Measurements from ENCODE around the gene SPATA2L. TPM values are rescaled to one million over a fixed set of nuclear protein-coding genes. Genes with fewer than 3 reads are reported as not detected.

The SPATA2L gene
- total and polyA plus RNA-seq, 7 experiments from 2014 or later: 7.0 to 32.2 (median 12.0) TPM

DNA sequence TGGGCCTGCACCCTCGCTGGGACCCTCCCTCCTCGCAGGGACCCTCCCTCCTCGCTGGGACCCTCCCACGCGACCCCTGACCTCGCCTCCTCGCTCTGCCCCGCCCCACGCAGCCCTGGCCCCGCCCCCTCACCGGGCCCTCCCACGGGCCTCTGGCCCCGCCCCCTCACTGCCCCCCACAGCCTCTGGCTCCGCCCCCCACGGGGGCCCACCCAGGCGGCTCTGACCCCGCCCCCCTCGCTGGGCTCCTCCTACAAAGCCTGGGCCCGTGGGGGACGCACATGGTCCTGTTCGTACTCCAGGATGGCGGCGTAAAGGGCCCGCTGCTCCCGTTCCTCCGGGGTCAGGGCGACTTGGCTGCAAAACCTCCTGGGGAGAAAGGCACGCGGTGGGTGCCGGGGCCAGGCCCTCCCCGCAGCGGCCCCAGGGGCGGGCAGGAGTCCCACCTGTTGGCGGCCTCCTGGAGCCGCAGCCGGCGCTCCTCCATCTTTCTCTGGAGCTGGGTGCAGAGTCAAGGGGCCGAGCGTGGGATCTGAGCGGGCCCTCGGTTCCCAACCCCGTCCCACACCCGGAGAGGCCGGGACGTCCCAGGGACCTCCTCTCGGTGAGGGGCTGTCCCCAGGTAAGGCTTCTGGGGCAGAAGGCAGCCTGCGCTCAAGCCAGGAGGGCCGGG is 10.2 kb upstream of the SPATA2L start:
- Histone ChIP-seq H3K27ac (ENCODE audit: low read depth, low read length) (peak overlapping the region; percentile 58), H3K36me3 (ENCODE audit: control insufficient read depth in 2 of 3, insufficient read depth in 3 of 3, low read length in 3 of 3) (peaks cover 0 to 4% (median 0%) of the 10 kb centered on the region in 3 experiments), H3K4me1 (ENCODE audit: control insufficient read depth in 2 of 2, insufficient read depth in 2 of 2, low read length in 2 of 2) (peaks cover 0 to 7% of the 10 kb centered on the region in 2 donors), H3K4me3 (ENCODE audit: low read length) (peak overlapping the region; percentile 47), H3K9me3 (ENCODE audit: control insufficient read depth in 2 of 3, low read length in 3 of 3) (no peaks in the 10 kb centered on the region), H3K27me3 (ENCODE audit: control insufficient read depth in 2 of 2, insufficient read depth in 2 of 2, low read length in 2 of 2) (no peaks in the 10 kb centered on the region)
- Mint-ChIP-seq H3K4me3 (peak overlapping the region in 7 of 10 donors; percentile 42 to 78 (median 68)), H3K9me3 (no peaks in the 10 kb centered on the region), H3K27ac (peak overlapping the region in 1 of 9 donors; percentile 29), H3K36me3 (peaks cover 0 to 5% (median 0%) of the 10 kb centered on the region in 5 donors), H3K27me3 (no peaks in the 10 kb centered on the region), H3K4me1 (peaks cover 0 to 7% (median 3%) of the 10 kb centered on the region in 7 donors)
- ATAC-seq: peak; percentile 96
- peak; percentile 48 to 86 (median 62) for DNase-seq
- CTCF ChIA-PET: no interaction called here
- intact Hi-C loops (cut with micrococcal nuclease): loop anchor here (1.0 kb wide), 2 partner anchors 9 to 10 kb away; partner anchors contain the start of gene ZNF276 (in 2 of the 2)
- POLR2A ChIA-PET: interaction anchor here (1.0 to 4.0 kb wide), 4 partner anchors 9 to 26 kb away, joined by 3 to 22 read pairs (median 6); partner anchors contain the start of gene VPS9D1

DNA sequence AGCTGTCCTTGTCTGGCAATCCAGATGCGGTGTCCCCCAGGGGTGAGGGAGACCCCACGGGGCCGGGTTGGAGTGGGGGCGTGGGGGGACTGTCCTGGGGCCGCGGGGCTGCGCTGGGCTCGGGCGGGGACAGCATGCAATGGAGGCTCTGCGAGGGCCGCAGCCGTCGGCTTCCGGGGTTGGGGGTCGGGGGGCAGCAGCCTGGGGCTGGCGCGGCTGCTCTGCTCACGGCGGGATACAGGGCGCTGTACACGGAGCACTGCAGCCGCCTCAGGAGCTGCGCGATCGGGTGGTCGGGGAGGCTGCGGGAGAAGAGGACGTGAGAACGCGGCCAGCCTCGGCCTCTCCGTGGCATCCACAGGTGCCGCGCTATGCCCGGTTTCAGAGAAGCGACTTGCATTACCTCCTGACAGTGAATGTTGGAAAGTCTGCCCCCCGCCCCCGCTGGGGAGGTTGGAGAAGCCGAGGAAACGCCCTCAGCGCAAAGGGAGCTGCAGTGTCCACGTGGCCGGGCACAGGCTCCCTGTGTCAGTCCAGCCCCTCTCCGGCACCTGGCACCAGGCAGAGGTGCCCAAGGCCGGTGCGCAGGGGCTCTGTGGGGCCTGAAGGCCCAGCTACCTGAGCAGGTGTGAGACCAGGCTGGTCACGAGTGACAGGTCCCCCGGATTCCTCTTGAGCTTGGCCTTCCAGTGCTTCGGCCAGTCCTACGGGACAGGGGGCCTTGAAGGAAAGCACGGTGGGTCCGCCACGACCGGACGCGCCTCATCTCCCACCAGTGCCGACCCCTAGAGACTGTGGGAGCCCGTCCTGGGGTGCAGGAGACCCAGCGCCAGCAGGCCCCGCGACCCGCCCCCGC is 9.4 kb upstream of the SPATA2L start:
- peaks cover 0 to 5% (median 0%) of the 10 kb centered on the region in 5 donors for H3K36me3 Mint-ChIP-seq
- ChIA-PET CTCF (interaction anchor here (1.3 kb wide), 2 partner anchors 13 to 84 kb away, joined by 3 to 6 read pairs; no protein-coding TSS in a partner anchor), POLR2A (interaction anchor here (1.3 to 1.4 kb wide), 2 partner anchors 13 to 31 kb away, joined by 3 to 9 read pairs; no protein-coding TSS in a partner anchor)
- DNase-seq (no peak), ATAC-seq (no peak)
- Histone ChIP-seq H3K4me3 (ENCODE audit: low read length) (no peak overlapping the region), H3K4me1 (ENCODE audit: control insufficient read depth in 2 of 2, insufficient read depth in 2 of 2, low read length in 2 of 2) (peaks cover 0 to 11% of the 10 kb centered on the region in 2 donors), H3K27ac (ENCODE audit: low read depth, low read length) (no peak overlapping the region), H3K36me3 (ENCODE audit: control insufficient read depth in 2 of 3, insufficient read depth in 3 of 3, low read length in 3 of 3) (no peaks in the 10 kb centered on the region), H3K9me3 (ENCODE audit: control insufficient read depth in 2 of 3, low read length in 3 of 3) (no peaks in the 10 kb centered on the region), H3K27me3 (ENCODE audit: control insufficient read depth in 2 of 2, insufficient read depth in 2 of 2, low read length in 2 of 2) (no peaks in the 10 kb centered on the region)
- H3K4me3 Mint-ChIP-seq: peak overlapping the region in 2 of 10 donors; percentile 21 to 78
- intact Hi-C loops (cut with micrococcal nuclease): loop anchor here (1.0 kb wide), 2 partner anchors 9 to 10 kb away; partner anchors contain the start of gene ZNF276 (in 2 of the 2)
- H3K27ac Mint-ChIP-seq: no peak overlapping the region
- H3K9me3 Mint-ChIP-seq: no peaks in the 10 kb centered on the region
- peaks cover 2 to 13% (median 6%) of the 10 kb centered on the region in 7 donors for H3K4me1 Mint-ChIP-seq
- H3K27me3 Mint-ChIP-seq: no peaks in the 10 kb centered on the region

DNA sequence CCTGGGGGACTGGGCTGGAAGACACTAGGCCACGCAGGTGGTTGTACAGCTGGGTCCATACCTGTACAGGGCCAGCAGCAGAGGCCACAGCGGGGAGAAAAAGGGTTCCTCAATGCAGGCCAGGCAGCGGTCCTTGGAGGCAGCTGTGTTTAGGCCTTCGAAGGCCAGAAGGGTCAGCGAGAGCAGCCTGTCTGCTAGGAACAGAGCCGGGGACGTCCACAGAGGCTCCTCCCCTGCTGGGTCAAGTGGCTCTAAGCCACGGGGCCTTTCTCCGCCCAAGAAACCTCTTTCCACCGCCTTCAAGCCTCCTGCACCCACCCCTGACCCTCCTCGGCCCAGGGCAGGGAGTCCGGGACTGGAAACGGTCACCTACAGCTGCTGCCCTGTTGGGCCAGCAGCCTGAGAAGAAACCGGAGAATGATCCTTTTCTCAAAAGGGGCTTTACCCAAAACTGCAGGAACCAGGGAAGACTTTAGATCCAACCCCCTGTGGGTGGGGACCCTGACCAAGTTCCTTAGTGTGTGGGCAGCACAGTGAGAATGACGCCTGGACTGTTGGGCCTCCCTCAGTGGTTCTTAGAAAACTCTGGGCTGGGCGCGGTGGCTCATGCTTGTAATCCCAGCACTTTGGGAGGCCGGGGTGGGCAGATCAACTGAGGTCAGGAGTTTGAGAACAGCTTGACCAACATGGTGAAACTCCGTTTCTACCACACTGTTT is 8.4 kb upstream of the SPATA2L start:
- no peaks in the 10 kb centered on the region for H3K27me3 ChIP-seq (ENCODE audit: control insufficient read depth in 2 of 2, insufficient read depth in 2 of 2, low read length in 2 of 2)
- H3K27me3 Mint-ChIP-seq: no peaks in the 10 kb centered on the region
- H3K4me3 Mint-ChIP-seq: peak overlapping the region in 6 of 10 donors; percentile 21 to 66 (median 52)
- no peaks in the 10 kb centered on the region for H3K9me3 ChIP-seq (ENCODE audit: control insufficient read depth in 2 of 3, low read length in 3 of 3)
- peaks cover 0 to 4% (median 0%) of the 10 kb centered on the region in 5 donors for H3K36me3 Mint-ChIP-seq
- no peaks in the 10 kb centered on the region for H3K36me3 ChIP-seq (ENCODE audit: control insufficient read depth in 2 of 3, insufficient read depth in 3 of 3, low read length in 3 of 3)
- no peak overlapping the region for H3K27ac ChIP-seq (ENCODE audit: low read depth, low read length)
- ChIA-PET POLR2A (interaction anchor here (1.3 to 1.4 kb wide), 2 partner anchors 14 to 32 kb away, joined by 3 to 9 read pairs; no protein-coding TSS in a partner anchor), CTCF (interaction anchor here (1.1 to 1.3 kb wide), 3 partner anchors 14 to 85 kb away, joined by 3 to 6 read pairs (median 3); no protein-coding TSS in a partner anchor)
- no peak overlapping the region for H3K27ac Mint-ChIP-seq
- intact Hi-C loops (cut with micrococcal nuclease): loop anchor here in 1 of 2 donors (10.0 kb wide), 1 partner anchor 465 kb away; no protein-coding TSS in a partner anchor
- DNase-seq (no peak), ATAC-seq (no peak)
- peaks cover 4 to 15% (median 8%) of the 10 kb centered on the region in 7 donors for H3K4me1 Mint-ChIP-seq
- no peaks in the 10 kb centered on the region for H3K9me3 Mint-ChIP-seq
- peaks cover 0 to 12% of the 10 kb centered on the region in 2 donors for H3K4me1 ChIP-seq (ENCODE audit: control insufficient read depth in 2 of 2, insufficient read depth in 2 of 2, low read length in 2 of 2)
- H3K4me3 ChIP-seq (ENCODE audit: low read length): no peak overlapping the region

GRCh38 chr16:89709166-89709565 is 7.7 kb upstream of the SPATA2L start:
- Mint-ChIP-seq H3K9me3 (no peaks in the 10 kb centered on the region), H3K4me1 (peaks cover 4 to 15% (median 7%) of the 10 kb centered on the region in 7 donors), H3K27ac (no peak overlapping the region), H3K27me3 (no peaks in the 10 kb centered on the region), H3K4me3 (no peak overlapping the region), H3K36me3 (no peaks in the 10 kb centered on the region)
- ChIA-PET CTCF (interaction anchor here (0.7 to 6.8 kb wide), 4 partner anchors 9 to 151 kb away, joined by 3 to 138 read pairs (median 3); no protein-coding TSS in a partner anchor), POLR2A (interaction anchor here (1.0 to 1.4 kb wide), 2 partner anchors 8 to 14 kb away, joined by 3 to 6 read pairs; no protein-coding TSS in a partner anchor)
- Histone ChIP-seq H3K9me3 (ENCODE audit: control insufficient read depth in 2 of 3, low read length in 3 of 3) (no peaks in the 10 kb centered on the region), H3K27ac (ENCODE audit: low read depth, low read length) (no peak overlapping the region), H3K36me3 (ENCODE audit: control insufficient read depth in 2 of 3, insufficient read depth in 3 of 3, low read length in 3 of 3) (no peaks in the 10 kb centered on the region), H3K27me3 (ENCODE audit: control insufficient read depth in 2 of 2, insufficient read depth in 2 of 2, low read length in 2 of 2) (no peaks in the 10 kb centered on the region), H3K4me3 (ENCODE audit: low read length) (no peak overlapping the region), H3K4me1 (ENCODE audit: control insufficient read depth in 2 of 2, insufficient read depth in 2 of 2, low read length in 2 of 2) (peaks cover 0 to 12% of the 10 kb centered on the region in 2 donors)
- ATAC-seq (no peak), DNase-seq (no peak)
- intact Hi-C loops (cut with micrococcal nuclease): loop anchor here in 1 of 2 donors (10.0 kb wide), 1 partner anchor 464 kb away; no protein-coding TSS in a partner anchor

DNA sequence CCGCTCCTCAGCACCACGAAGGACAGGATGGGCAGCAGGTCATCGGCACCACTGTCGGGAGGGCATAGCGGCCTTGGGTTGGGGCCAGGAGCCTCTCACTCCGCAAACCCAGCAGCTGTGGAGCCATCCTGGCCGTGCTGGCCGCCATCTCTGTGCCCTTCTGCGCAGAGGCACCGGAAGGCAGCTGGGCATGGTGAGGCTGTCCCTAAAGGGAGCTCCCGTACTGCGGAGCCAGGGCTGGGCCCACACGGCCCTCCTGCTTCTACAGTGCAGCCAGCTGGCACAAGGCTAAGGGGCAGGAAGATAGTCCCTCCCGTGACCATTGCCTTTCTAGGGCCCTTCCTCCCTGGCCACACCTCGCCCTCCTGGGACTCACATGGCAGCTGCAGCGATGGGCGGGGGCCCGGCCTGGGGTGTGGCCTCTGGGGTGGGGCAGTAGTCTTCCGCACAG is 7.0 kb upstream of the SPATA2L start:
- H3K27ac Mint-ChIP-seq: no peak overlapping the region
- H3K9me3 ChIP-seq (ENCODE audit: control insufficient read depth in 2 of 3, low read length in 3 of 3): no peaks in the 10 kb centered on the region
- ATAC-seq (no peak), DNase-seq (no peak)
- H3K27ac ChIP-seq (ENCODE audit: low read depth, low read length): no peak overlapping the region
- intact Hi-C loops (cut with micrococcal nuclease): loop anchor here in 1 of 2 donors (10.0 kb wide), 1 partner anchor 464 kb away; no protein-coding TSS in a partner anchor
- no peak overlapping the region for H3K4me3 Mint-ChIP-seq
- H3K4me1 ChIP-seq (ENCODE audit: control insufficient read depth in 2 of 2, insufficient read depth in 2 of 2, low read length in 2 of 2): peaks cover 0 to 12% of the 10 kb centered on the region in 2 donors
- no peaks in the 10 kb centered on the region for H3K9me3 Mint-ChIP-seq
- ChIA-PET CTCF (interaction anchor here (0.7 to 6.8 kb wide), 6 partner anchors 8 to 152 kb away, joined by 3 to 138 read pairs (median 4); no protein-coding TSS in a partner anchor), POLR2A (interaction anchor here (0.6 to 1.4 kb wide), 3 partner anchors 9 to 15 kb away, joined by 3 to 6 read pairs (median 3); no protein-coding TSS in a partner anchor)
- H3K27me3 ChIP-seq (ENCODE audit: control insufficient read depth in 2 of 2, insufficient read depth in 2 of 2, low read length in 2 of 2): no peaks in the 10 kb centered on the region
- H3K4me3 ChIP-seq (ENCODE audit: low read length): no peak overlapping the region
- H3K27me3 Mint-ChIP-seq: no peaks in the 10 kb centered on the region
- peaks cover 4 to 15% (median 7%) of the 10 kb centered on the region in 7 donors for H3K4me1 Mint-ChIP-seq
- no peaks in the 10 kb centered on the region for H3K36me3 Mint-ChIP-seq
- H3K36me3 ChIP-seq (ENCODE audit: control insufficient read depth in 2 of 3, insufficient read depth in 3 of 3, low read length in 3 of 3): no peaks in the 10 kb centered on the region

Data from naive thymus-derived CD4-positive, alpha-beta T cell (primary cell).